GM12874 (cell line): ENCODE results near the gene TRA2B.

ENCODE experiments used
- TF ChIP-seq, protein P1 (sequence below): IDR thresholded peaks from 2 replicates; pipeline ENCODE4 v1.5.1; 2011; ENCODE audit warnings: low read depth, mild to moderate bottlenecking, control low read depth, low read length, moderate library complexity; ENCODE audit not compliant: insufficient read depth

TRA2B gene

DNA sequence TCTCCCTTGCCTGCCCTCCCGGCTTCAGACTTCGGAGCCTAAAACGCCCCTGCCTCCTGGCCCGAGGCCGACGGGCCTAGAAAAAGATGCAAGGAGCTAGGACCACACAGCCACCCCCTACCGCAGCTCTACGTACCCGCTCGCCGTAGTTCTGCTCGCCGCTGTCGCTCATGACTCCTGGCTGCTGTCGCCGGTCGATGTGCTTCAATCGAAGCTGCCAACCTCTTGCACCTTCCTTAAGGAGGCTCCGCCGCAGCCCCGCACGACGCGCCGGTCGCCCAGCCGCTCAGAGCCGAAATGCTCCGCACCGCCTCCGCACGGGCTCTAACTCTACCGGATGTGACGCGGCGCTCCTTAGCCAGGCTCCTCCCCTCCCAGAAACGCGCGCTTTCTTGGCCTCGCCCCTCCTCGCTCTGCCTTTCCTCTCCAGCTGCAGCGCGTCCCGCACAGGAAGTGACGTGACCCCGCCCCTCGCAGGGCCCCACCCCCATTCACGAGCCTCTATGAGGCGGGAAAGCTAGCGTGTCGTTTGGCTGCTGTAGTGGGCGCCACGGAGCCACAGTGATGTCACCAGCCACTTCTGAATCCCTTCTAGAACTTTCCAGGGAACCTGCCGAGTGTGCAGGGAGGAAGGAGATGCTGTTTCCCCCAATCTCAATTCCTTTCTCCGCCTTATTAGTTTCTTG, at the start of gene TRA2B:
TRA2B (minus strand) TSS at position 326 of the 686 bp plus-strand sequence; CDS start at position 172, 154 bp downstream.
- TF ChIP-seq, protein P1, sequence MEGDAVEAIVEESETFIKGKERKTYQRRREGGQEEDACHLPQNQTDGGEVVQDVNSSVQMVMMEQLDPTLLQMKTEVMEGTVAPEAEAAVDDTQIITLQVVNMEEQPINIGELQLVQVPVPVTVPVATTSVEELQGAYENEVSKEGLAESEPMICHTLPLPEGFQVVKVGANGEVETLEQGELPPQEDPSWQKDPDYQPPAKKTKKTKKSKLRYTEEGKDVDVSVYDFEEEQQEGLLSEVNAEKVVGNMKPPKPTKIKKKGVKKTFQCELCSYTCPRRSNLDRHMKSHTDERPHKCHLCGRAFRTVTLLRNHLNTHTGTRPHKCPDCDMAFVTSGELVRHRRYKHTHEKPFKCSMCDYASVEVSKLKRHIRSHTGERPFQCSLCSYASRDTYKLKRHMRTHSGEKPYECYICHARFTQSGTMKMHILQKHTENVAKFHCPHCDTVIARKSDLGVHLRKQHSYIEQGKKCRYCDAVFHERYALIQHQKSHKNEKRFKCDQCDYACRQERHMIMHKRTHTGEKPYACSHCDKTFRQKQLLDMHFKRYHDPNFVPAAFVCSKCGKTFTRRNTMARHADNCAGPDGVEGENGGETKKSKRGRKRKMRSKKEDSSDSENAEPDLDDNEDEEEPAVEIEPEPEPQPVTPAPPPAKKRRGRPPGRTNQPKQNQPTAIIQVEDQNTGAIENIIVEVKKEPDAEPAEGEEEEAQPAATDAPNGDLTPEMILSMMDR, result peak; percentile 25; the same call in 1 of the 2 replicates

DNA sequence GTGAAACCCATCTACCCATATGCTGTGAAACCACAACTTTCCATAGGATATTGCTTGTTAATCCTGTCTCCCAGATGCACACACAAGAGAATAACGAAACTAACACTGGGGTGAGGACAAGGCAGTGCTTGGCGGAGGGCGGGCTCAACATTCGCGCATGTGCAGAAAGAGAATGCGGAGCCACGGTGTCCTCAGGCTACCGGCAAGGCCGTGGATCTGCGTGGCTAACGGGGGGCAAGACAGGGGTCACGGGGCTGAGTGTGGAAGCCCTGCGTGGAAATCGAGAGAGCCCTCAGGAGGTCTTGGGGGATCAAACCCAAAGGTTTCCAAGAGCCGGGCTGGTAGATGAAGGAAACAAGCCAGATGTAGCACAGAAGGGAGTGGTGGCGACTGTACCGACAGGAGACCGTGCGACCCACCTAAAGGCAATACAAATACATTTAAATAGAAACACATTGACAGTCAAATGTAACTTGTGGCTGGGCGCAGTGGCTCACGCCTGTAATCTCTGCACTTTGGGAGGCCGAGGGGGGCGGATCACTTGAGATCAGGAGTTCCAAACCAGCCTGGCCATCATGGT, 48.5 kb upstream of the TRA2B start:
- TF ChIP-seq, protein P1, result no peak

DNA sequence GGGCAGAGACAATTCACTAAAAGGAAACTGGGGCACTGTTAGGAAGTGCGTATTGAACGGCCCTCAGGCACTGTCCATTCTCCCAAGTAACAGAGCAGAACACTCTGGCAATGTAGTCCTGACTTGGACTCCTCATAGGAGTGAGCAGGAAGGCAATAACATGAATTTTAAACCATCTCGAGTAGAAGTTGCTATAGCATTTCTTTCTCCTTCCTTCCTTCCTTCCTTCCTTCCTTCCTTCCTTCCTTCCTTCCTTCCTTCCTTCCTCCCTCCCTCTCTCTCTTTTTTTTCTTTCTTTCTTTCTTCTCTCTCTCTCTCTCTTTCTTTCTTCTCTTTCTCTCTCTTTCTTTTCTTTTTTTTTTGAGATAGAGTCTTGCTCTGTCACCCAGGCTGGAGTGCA, 46.4 kb upstream of the TRA2B start:
- TF ChIP-seq, protein P1, result no peak

DNA sequence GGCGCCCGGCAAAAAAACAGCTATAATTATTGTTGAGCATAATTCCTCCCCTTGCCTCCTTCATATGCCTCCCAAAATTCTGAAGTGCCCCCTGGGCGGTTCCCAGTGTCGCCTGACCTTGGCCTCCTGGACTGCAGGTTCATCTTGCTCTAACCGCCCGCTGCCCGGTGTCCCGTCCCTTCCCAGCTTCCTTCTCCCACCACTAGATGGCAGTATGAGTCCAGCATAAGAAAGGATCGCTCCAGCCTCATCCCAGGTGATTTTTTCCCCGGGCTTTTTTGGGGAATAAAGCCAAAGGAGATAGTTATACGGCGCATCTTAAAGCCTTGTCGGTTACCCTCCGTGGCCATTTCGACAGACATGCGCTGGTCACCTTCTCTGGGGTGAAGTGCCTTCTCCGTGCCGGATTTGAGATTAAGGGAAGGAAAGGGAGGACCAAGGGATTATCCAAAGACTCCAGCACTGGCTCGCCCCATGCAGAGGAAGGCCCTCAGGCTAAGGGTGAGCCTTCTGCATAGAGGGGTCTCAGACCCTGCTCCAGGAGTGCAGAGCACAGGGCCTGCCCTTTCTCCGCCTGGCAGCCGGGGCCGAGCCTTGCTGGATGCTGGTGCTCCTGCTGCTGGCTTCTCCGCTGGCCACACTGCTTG, 45.8 kb upstream of the TRA2B start:
- TF ChIP-seq, protein P1, result peak; percentile 83

DNA sequence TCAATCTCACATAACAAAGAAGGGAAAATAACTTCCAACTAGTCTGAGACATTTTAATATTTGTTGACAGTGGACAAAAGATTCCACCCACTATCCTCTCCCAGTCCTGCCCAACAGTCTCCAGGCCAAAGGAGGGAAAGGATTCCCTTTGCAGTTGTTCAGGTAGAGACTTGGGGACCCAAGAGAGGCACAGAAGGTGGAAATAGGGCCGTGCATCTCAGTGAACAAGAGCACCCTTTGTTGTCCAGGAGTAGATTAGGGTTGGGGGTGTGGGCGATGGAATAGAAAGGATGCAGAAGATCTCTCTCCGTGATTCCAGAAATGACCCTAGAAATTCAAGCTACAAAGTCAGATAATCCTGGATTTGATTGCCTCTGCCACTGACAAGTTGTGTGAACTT, 44.8 kb upstream of the TRA2B start:
- TF ChIP-seq, protein P1, result no peak

DNA sequence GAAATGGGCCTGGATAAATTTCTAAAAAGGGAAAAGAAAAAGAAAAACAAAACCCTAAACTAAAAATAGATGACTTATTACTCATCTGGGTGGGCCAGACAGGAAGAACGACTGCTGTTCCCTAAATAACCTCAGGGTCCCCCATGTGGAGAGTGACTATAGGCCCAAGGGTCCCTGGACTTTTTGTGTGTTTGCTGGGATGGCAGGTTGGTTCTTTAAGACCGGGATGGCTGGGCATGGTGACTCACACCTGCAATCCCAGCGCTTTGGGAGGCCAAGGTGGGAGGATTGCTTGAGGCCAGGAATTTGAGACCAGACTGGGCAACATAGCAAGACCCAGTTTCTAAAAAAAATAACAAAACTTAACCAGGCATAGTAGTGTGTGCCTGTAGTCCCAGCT, 43.8 kb upstream of the TRA2B start:
- TF ChIP-seq, protein P1, result no peak

DNA sequence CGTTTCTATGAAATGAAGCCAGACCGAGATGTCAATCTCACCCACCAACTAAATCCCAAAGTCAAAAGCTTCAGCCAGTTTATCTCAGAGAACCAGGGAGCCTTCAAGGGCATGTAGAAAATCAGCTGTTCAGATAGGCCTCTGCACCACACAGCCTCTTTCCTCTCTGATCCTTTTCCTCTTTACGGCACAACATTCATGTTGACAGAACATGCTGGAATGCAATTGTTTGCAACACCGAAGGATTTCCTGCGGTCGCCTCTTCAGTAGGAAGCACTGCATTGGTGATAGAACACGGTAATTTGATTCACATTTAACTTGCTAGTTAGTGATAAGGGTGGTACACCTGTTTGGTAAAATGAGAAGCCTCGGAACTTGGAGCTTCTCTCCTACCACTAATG, 41.9 kb upstream of the TRA2B start:
- TF ChIP-seq, protein P1, result no peak
